ENCODE data around the gene PRAC1. TPM values are rescaled to one million over a fixed set of nuclear protein-coding genes. Genes with fewer than 3 reads are reported as not detected.

Gene PRAC1
- total and polyA plus RNA-seq, 2 donors (not counting 1 experiment from before 2014, with no cell fraction given) = not detected

DNA sequence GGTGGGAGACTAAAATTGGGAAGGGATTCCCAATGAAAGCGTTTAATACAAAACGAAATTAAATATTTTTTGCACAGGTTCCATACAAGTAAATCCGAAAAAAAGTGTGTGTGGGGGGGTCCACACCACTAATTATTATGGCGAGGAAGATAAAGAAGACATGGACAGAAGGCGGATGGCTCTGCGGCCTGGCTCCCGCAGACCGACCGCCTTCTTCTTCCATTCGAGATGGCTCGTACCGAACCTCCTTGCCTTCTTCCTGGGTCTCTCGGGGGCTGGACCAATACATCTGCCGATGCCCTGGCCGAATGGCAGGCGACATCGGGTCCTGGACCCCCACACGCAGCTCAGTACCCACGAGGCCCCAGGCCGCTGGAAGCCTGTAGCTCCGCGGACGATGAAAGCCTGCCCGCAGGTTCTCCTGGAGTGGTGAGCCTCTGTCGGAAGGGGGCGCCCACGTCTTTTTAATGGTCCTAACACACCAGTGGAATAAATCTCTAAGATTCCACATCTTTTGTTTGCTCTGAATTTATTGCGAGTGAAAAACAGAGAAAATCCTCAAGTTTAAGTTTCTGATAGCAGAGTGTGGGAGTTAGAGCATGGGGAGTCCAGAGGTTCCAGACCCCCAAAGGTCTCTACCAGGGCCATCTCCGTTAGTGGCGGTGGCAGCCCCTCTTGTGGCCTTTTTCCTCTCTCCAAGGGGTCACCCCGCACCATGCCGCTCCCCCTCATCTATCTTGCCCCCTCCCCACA is 2.1 kb upstream of the PRAC1 start:
- H3K27me3 ChIP-seq (replicated peaks in 1 of 4; ENCODE audit: control extremely low read depth in 1 of 4, control insufficient read depth in 3 of 4, insufficient read depth in 4 of 4, low read length in 3 of 4) = peaks cover 0 to 100% (median 89%) of the 10 kb centered on the region in 4 experiments
- no peaks in the 10 kb centered on the region for H3K79me2 ChIP-seq (ENCODE audit: control insufficient read depth, insufficient read depth, low read length)
- H3K4me3 ChIP-seq (ENCODE audit: control extremely low read depth in 1 of 5, extremely low read depth in 1 of 5, insufficient read depth in 1 of 5, low read depth in 2 of 5, low read length in 4 of 5) = peak overlapping the region in 1 of 5 experiments; percentile 18
- peak overlapping the region; percentile 6 for H3K9ac ChIP-seq (ENCODE audit: low read length)
- no peak overlapping the region for H3K27ac ChIP-seq (ENCODE audit: low read length in 2 of 2)
- intact Hi-C loops (cut with micrococcal nuclease) = loop anchor here (1.0 to 10.0 kb wide), 4 partner anchors 22 to 270 kb away; partner anchors contain the start of gene IGF2BP1
- peak overlapping the region; percentile 54 for H3K4me2 ChIP-seq (replicated peaks; ENCODE audit: low read depth, low read length, poor library complexity, severe bottlenecking)
- ChIA-PET POLR2A (interaction anchor here (0.6 kb wide), 1 partner anchor 273 kb away, joined by 9 read pairs; the partner anchor contains the start of gene IGF2BP1), CTCF (interaction anchor here (0.6 to 2.9 kb wide), 25 partner anchors 8 to 160 kb away, joined by 3 to 21 read pairs (median 4); no protein-coding TSS in a partner anchor)
- ATAC-seq (ENCODE audit: low read depth) = peak; percentile 47
- no peaks in the 10 kb centered on the region for H3K36me3 ChIP-seq (replicated peaks in 1 of 2; ENCODE audit: control extremely low read depth in 1 of 2, control insufficient read depth in 1 of 2, extremely low read depth in 1 of 2, insufficient read depth in 2 of 2, low read length in 1 of 2)
- peaks cover 2 to 84% (median 9%) of the 10 kb centered on the region in 3 donors for H3K9me3 ChIP-seq (ENCODE audit: control extremely low read depth in 1 of 3, control insufficient read depth in 2 of 3, insufficient read depth in 1 of 3, low read length in 2 of 3)
- peak; percentile 77 for DNase-seq
- TF ChIP-seq, protein P1, sequence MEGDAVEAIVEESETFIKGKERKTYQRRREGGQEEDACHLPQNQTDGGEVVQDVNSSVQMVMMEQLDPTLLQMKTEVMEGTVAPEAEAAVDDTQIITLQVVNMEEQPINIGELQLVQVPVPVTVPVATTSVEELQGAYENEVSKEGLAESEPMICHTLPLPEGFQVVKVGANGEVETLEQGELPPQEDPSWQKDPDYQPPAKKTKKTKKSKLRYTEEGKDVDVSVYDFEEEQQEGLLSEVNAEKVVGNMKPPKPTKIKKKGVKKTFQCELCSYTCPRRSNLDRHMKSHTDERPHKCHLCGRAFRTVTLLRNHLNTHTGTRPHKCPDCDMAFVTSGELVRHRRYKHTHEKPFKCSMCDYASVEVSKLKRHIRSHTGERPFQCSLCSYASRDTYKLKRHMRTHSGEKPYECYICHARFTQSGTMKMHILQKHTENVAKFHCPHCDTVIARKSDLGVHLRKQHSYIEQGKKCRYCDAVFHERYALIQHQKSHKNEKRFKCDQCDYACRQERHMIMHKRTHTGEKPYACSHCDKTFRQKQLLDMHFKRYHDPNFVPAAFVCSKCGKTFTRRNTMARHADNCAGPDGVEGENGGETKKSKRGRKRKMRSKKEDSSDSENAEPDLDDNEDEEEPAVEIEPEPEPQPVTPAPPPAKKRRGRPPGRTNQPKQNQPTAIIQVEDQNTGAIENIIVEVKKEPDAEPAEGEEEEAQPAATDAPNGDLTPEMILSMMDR (IDR thresholded peaks at IDR 0.05) = peak; percentile 68
- peak; percentile 73 for TF ChIP-seq EZH2 (IDR thresholded peaks at IDR 0.05; ENCODE audit: borderline replicate concordance, insufficient read depth, low read depth, low read length, poor library complexity, severe bottlenecking)
- Mint-ChIP-seq H3K4me1 (peaks cover 35% of the 10 kb centered on the region), H3K27me3 (peaks cover 80% of the 10 kb centered on the region), H3K9me3 (ENCODE audit: insufficient read depth) (no peaks in the 10 kb centered on the region), H3K27ac (peak overlapping the region; percentile 69), H3K4me3 (peak overlapping the region; percentile 62)
- peak overlapping the region; percentile 9 for H2AFZ ChIP-seq (ENCODE audit: insufficient read depth, low read depth, low read length, poor library complexity, severe bottlenecking)
- WGBS (ENCODE audit: insufficient coverage) = 8% methylated on average over 26 of the region's 32 CpGs
- peaks cover 51 to 77% of the 10 kb centered on the region in 2 donors for H3K4me1 ChIP-seq (ENCODE audit: control insufficient read depth in 2 of 2, insufficient read depth in 2 of 2, low read length in 2 of 2)
- no peaks in the 10 kb centered on the region for H4K20me1 ChIP-seq (ENCODE audit: control insufficient read depth, insufficient read depth, low read length, poor library complexity, severe bottlenecking)
